Neural cell (in vitro differentiated cells): ENCODE measurements around the gene SHBG. TPM values are rescaled to one million over a fixed set of nuclear protein-coding genes. Genes with fewer than 3 reads are reported as not detected.

Experiments
- H2AFZ ChIP-seq: fragments of 200-600, 300-800 bp; sonication (generic), shearing (Covaris generic); 2 replicates; pipeline ENCODE4 v1.6.0; 2014; ENCODE audit warnings: low read depth, mild to moderate bottlenecking, antibody characterized with exemption, low read length, moderate library complexity
- H3F3A ChIP-seq: fragments of 200-600 bp; shearing (Covaris generic); 2 replicates; pipeline ENCODE4 v1.6.1; 2016; ENCODE audit warnings: mild to moderate bottlenecking, moderate library complexity, mixed read lengths, antibody characterized with exemption, low read length; ENCODE audit not compliant: insufficient read depth, poor library complexity, severe bottlenecking
- H3K27ac ChIP-seq: fragments of 200-600, 300-800 bp; sonication (generic), shearing (Covaris generic); 2 replicates; pipeline ENCODE4 v1.5.1; 2014; ENCODE audit warnings: mild to moderate bottlenecking, low read length, moderate library complexity
- H3K27me3 ChIP-seq: fragments of 300-800, 200-600 bp; sonication (generic), shearing (Covaris generic); 2 replicates; pipeline ENCODE4 v1.6.0; 2014; ENCODE audit warnings: mild to moderate bottlenecking, low read depth, low read length, moderate library complexity; ENCODE audit not compliant: insufficient read depth
- H3K36me3 ChIP-seq: fragments of 300-800, 200-600 bp; sonication (generic), shearing (Covaris generic); 2 replicates; pipeline ENCODE4 v1.5.1; 2014; ENCODE audit warnings: mild to moderate bottlenecking, antibody characterized with exemption, low read length, moderate library complexity; ENCODE audit not compliant: insufficient read depth
- H3K4me2 ChIP-seq: fragments of 300-800, 200-600 bp; sonication (generic), shearing (Covaris generic); 2 replicates; pipeline ENCODE4 v1.6.0; 2014; ENCODE audit warnings: mild to moderate bottlenecking, low read length
- H3K4me3 ChIP-seq: fragments of 300-800, 200-600 bp; sonication (generic), shearing (Covaris generic); 2 replicates; pipeline ENCODE4 v1.5.1; 2014; ENCODE audit warnings: mild to moderate bottlenecking, low read length, moderate library complexity
- H3K79me2 ChIP-seq: fragments of 200-600 bp; shearing (Covaris generic); replicated peaks from 2 replicates; pipeline ENCODE4 v1.6.0; 2014; ENCODE audit warnings: mild to moderate bottlenecking, low read length, moderate library complexity; ENCODE audit not compliant: insufficient read depth
- H3K9ac ChIP-seq: fragments of 300-800, 200-600 bp; sonication (generic), shearing (Covaris generic); 2 replicates; pipeline ENCODE4 v1.6.1; 2016; ENCODE audit warnings: mild to moderate bottlenecking, low read length, mixed read lengths
- H3K9me2 ChIP-seq: fragments of 200-600 bp; shearing (Covaris generic); 2 replicates; pipeline ENCODE4 v1.6.1; 2016; ENCODE audit warnings: mild to moderate bottlenecking, low read length, mixed read lengths; ENCODE audit not compliant: insufficient read depth
- H3K9me3 ChIP-seq: fragments of 200-600, 300-800 bp; sonication (generic), shearing (Covaris generic); 2 replicates; pipeline ENCODE4 v1.6.1; 2016; ENCODE audit warnings: mild to moderate bottlenecking, mixed run types, low read length, moderate library complexity, mixed read lengths
- H4K20me1 ChIP-seq: fragments of 200-600 bp; shearing (Covaris generic); 2 replicates; pipeline ENCODE4 v1.6.1; 2016; ENCODE audit warnings: mild to moderate bottlenecking, mixed run types; ENCODE audit not compliant: insufficient read depth
- EP300 ChIP-seq: fragments of 450-650 bp; conservative IDR thresholded peaks from 2 replicates; pipeline ENCODE4 v1.6.1; 2014; ENCODE audit warnings: antibody characterized with exemption, mild to moderate bottlenecking, moderate library complexity; ENCODE audit not compliant: poor library complexity, severe bottlenecking
- EZH2 ChIP-seq: fragments of 200-600, 300-800 bp; shearing (Covaris generic), sonication (generic); IDR thresholded peaks from 2 replicates; pipeline ENCODE4 v1.6.1; 2014; ENCODE audit warnings: antibody characterized with exemption, low read length, borderline replicate concordance, mild to moderate bottlenecking; ENCODE audit not compliant: insufficient read depth, poor library complexity, severe bottlenecking
- MXI1 ChIP-seq: fragments of 450-650 bp; conservative IDR thresholded peaks from 2 replicates; pipeline ENCODE4 v1.6.1; 2014; ENCODE audit warnings: antibody characterized with exemption, mild to moderate bottlenecking; ENCODE audit not compliant: poor library complexity, severe bottlenecking
- POLR2AphosphoS5 ChIP-seq: IDR thresholded peaks from 2 replicates; pipeline ENCODE4 v1.6.1; 2012
- RAD21 ChIP-seq: fragments of 450-650 bp; conservative IDR thresholded peaks from 2 replicates; pipeline ENCODE4 v1.6.1; 2014; ENCODE audit warnings: antibody characterized with exemption, mild to moderate bottlenecking, moderate library complexity
- SMC3 ChIP-seq: fragments of 450-650 bp; conservative IDR thresholded peaks from 2 replicates; pipeline ENCODE4 v1.6.1; 2014; ENCODE audit warnings: antibody characterized with exemption, mild to moderate bottlenecking, moderate library complexity; ENCODE audit not compliant: poor library complexity
- TAF1 ChIP-seq: IDR thresholded peaks from 2 replicates; pipeline ENCODE4 v1.6.1; 2012; ENCODE audit warnings: low read depth
- polyA plus RNA-seq: library from polyadenylated mRNA; depleted of rRNA; stranded (reverse); fragments of >200 nt; gene quantifications from 2 replicates; pipeline ENCODE4 v1.2.3, GENCODE V29; 2014
- TF ChIP-seq, protein P1 (sequence below): IDR thresholded peaks from 2 replicates; pipeline ENCODE4 v1.6.1; 2012; ENCODE audit warnings: borderline replicate concordance
- TF ChIP-seq, protein P2 (sequence below): fragments of 450-650 bp; IDR thresholded peaks from 2 replicates; pipeline ENCODE4 v1.5.1; 2014; ENCODE audit warnings: antibody characterized with exemption, mild to moderate bottlenecking, moderate library complexity; ENCODE audit not compliant: poor library complexity, severe bottlenecking

The SHBG gene
- polyA plus RNA-seq, 1 donor from 2014 or later: 0.90 TPM

DNA sequence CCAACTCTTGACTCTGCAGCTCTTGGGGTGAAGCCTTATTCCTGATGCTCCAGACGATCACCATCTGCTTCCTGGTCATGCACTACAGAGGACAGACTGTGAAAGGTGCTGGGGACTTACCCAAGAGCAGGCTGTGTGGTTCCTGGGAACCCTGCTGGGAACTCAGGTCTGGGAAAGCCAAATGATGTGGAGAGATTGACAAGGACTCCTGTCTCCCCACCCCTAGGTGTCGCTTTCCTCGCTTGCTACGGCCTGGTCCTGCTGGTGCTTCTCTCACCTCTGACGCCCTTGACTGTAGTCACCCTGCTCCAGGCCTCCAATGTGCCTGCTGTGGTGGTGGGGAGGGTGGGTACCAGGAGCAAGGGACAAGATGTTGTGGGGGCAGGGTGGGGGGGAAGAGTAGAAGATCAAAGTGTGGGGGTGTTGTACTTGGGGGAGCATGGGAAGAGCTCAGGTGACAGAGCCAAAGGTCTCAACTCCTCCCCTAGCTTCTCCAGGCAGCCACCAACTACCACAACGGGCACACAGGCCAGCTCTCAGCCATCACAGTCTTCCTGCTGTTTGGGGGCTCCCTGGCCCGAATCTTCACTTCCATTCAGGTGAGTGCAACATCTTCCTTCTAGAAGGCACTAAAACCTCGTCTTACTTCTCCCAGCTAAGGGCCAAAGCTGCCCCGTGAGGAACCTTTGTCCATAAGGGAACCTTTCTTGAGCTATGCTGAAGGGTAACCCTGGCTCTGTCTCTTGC lies 43.1 kb upstream of the SHBG start:
- Histone ChIP-seq H3F3A (no peaks in the 10 kb centered on the region), H3K79me2 (no peaks in the 10 kb centered on the region), H3K9ac (no peak overlapping the region), H3K9me2 (no peaks in the 10 kb centered on the region), H2AFZ (no peak overlapping the region), H3K36me3 (no peaks in the 10 kb centered on the region), H3K27me3 (no peaks in the 10 kb centered on the region), H3K27ac (no peak overlapping the region), H3K9me3 (no peaks in the 10 kb centered on the region), H3K4me2 (no peak overlapping the region), H3K4me3 (no peak overlapping the region), H4K20me1 (no peaks in the 10 kb centered on the region)
- TF ChIP-seq POLR2AphosphoS5 (no peak), TAF1 (no peak), RAD21 (no peak), MXI1 (no peak), EP300 (no peak), EZH2 (no peak), SMC3 (no peak)
- TF ChIP-seq, protein P1, sequence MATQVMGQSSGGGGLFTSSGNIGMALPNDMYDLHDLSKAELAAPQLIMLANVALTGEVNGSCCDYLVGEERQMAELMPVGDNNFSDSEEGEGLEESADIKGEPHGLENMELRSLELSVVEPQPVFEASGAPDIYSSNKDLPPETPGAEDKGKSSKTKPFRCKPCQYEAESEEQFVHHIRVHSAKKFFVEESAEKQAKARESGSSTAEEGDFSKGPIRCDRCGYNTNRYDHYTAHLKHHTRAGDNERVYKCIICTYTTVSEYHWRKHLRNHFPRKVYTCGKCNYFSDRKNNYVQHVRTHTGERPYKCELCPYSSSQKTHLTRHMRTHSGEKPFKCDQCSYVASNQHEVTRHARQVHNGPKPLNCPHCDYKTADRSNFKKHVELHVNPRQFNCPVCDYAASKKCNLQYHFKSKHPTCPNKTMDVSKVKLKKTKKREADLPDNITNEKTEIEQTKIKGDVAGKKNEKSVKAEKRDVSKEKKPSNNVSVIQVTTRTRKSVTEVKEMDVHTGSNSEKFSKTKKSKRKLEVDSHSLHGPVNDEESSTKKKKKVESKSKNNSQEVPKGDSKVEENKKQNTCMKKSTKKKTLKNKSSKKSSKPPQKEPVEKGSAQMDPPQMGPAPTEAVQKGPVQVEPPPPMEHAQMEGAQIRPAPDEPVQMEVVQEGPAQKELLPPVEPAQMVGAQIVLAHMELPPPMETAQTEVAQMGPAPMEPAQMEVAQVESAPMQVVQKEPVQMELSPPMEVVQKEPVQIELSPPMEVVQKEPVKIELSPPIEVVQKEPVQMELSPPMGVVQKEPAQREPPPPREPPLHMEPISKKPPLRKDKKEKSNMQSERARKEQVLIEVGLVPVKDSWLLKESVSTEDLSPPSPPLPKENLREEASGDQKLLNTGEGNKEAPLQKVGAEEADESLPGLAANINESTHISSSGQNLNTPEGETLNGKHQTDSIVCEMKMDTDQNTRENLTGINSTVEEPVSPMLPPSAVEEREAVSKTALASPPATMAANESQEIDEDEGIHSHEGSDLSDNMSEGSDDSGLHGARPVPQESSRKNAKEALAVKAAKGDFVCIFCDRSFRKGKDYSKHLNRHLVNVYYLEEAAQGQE: no peak
- TF ChIP-seq, protein P2, sequence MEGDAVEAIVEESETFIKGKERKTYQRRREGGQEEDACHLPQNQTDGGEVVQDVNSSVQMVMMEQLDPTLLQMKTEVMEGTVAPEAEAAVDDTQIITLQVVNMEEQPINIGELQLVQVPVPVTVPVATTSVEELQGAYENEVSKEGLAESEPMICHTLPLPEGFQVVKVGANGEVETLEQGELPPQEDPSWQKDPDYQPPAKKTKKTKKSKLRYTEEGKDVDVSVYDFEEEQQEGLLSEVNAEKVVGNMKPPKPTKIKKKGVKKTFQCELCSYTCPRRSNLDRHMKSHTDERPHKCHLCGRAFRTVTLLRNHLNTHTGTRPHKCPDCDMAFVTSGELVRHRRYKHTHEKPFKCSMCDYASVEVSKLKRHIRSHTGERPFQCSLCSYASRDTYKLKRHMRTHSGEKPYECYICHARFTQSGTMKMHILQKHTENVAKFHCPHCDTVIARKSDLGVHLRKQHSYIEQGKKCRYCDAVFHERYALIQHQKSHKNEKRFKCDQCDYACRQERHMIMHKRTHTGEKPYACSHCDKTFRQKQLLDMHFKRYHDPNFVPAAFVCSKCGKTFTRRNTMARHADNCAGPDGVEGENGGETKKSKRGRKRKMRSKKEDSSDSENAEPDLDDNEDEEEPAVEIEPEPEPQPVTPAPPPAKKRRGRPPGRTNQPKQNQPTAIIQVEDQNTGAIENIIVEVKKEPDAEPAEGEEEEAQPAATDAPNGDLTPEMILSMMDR: no peak

DNA sequence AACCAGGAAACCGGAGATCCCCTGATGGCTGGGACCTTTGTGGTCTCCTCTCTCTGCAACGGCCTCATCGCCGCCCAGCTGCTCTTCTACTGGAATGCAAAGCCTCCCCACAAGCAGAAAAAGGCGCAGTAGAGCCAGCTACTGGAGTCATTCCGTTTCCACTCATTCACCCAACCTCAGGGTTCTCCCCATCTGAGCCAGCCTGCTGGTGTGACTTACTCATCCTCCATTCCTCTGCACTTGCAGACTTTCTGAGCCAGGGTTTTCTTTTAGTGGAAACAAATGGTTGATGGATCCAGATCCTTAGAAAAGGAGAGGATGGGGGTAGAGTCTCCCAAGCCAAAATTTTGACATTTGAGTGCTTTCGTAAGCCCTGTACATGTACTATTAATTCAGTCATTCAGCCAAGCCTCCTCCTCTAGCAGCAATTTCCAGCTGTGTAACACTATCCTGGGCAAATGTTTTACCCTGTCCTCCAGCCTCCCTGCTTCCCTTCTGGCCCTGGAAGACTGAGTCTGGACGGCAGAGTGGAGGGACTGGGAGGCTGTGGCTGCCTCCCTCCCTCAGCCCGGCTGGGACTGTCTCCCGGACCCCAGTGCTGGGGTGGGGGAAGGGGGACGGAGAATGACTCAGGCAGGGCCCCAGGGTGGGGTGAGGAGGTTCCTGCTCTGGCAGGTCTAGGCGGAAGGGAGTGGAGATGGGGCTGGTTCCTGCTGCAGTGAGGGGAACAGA lies 42.3 kb upstream of the SHBG start:
- no peak overlapping the region for H3K4me3 ChIP-seq
- H2AFZ ChIP-seq: no peak overlapping the region
- no peaks in the 10 kb centered on the region for H4K20me1 ChIP-seq
- no peaks in the 10 kb centered on the region for H3K79me2 ChIP-seq
- no peaks in the 10 kb centered on the region for H3K36me3 ChIP-seq
- no peak overlapping the region for H3K9ac ChIP-seq
- no peaks in the 10 kb centered on the region for H3K9me2 ChIP-seq
- H3K27ac ChIP-seq: no peak overlapping the region
- no peak overlapping the region for H3K4me2 ChIP-seq
- no peaks in the 10 kb centered on the region for H3F3A ChIP-seq
- TF ChIP-seq RAD21 (no peak), TAF1 (no peak), MXI1 (no peak), EP300 (no peak), POLR2AphosphoS5 (no peak), EZH2 (no peak), SMC3 (no peak)
- TF ChIP-seq, protein P1: no peak
- TF ChIP-seq, protein P2: no peak
- no peaks in the 10 kb centered on the region for H3K9me3 ChIP-seq
- no peaks in the 10 kb centered on the region for H3K27me3 ChIP-seq
